H1 (cell line): ENCODE results near the gene STAT3. TPM values are rescaled to one million over a fixed set of nuclear protein-coding genes. Genes with fewer than 3 reads are reported as not detected.

Experiments
- CTCF ChIA-PET: fragments of 300-600 bp; sonication (Branson Sonifier 250); formaldehyde crosslinking; loops from one replicate; lab custom pipeline; 2021; ENCODE audit not compliant: partially characterized antibody; lab: Charles Lee
- POLR2A ChIA-PET: fragments of 300-600 bp; sonication (Branson Sonifier 250); formaldehyde crosslinking; loops from one replicate; lab custom pipeline; 2021; ENCODE audit warnings: inconsistent platforms; ENCODE audit not compliant: partially characterized antibody; lab: Charles Lee
- DNase-seq, 2 experiments: peaks; one replicate each; pipeline versions ENCODE4 v3.0.0 to v3.0.0-alpha.2; 2010 to 2022; ENCODE audit warnings: low spot score in 2 of 2, low read depth in 1 of 2, mixed read lengths in 1 of 2
- FAIRE-seq: peaks from 2 replicates; lab custom pipeline; 2011; peaks lifted over from hg19 to GRCh38; lab: Jason Lieb, UNC
- H2AFZ ChIP-seq: 2 replicates; pipeline ENCODE4 v1.8.1; 2012; ENCODE audit warnings: low read length, inconsistent platforms
- H2AK5ac ChIP-seq: 2 replicates; pipeline ENCODE4 v1.6.1; 2013; ENCODE audit warnings: low read depth, low read length
- H2BK120ac ChIP-seq: replicated peaks from 2 replicates; pipeline ENCODE3; 2013; ENCODE audit warnings: low read depth, low read length, inconsistent platforms
- H2BK12ac ChIP-seq: 2 replicates; pipeline ENCODE4 v1.6.1; 2013; ENCODE audit warnings: low read depth, low read length
- H2BK15ac ChIP-seq: 2 replicates; pipeline ENCODE4 v1.6.1; 2013; ENCODE audit warnings: low read length
- H2BK20ac ChIP-seq: 2 replicates; pipeline ENCODE4 v1.6.1; 2013; ENCODE audit warnings: low read length
- H2BK5ac ChIP-seq: 2 replicates; pipeline ENCODE4 v1.6.1; 2013; ENCODE audit warnings: low read depth, low read length
- H3K14ac ChIP-seq: 2 replicates; pipeline ENCODE4 v1.6.1; 2013; ENCODE audit warnings: inconsistent platforms; ENCODE audit not compliant: insufficient read length
- H3K18ac ChIP-seq: 2 replicates; pipeline ENCODE4 v1.6.1; 2013; ENCODE audit warnings: low read length; ENCODE audit errors: extremely low read depth
- H3K23ac ChIP-seq: 2 replicates; pipeline ENCODE4 v1.6.1; 2013; ENCODE audit warnings: inconsistent platforms; ENCODE audit not compliant: insufficient read length
- H3K23me2 ChIP-seq: 2 replicates; pipeline ENCODE4 v1.6.1; 2013; ENCODE audit warnings: low read depth, low read length
- H3K27ac ChIP-seq: 2 replicates; pipeline ENCODE4 v1.6.1; 2011; ENCODE audit warnings: low read depth, low read length, inconsistent platforms
- H3K27me3 ChIP-seq, 4 experiments: replicated peaks in 1 of 4; 1 replicate in 1 of 4; 2 replicates in 3 of 4; pipeline versions ENCODE4 v1.6.1 to v1.8.1; 2011 to 2013; ENCODE audit warnings: low read length in 3 of 4, mild to moderate bottlenecking in 3 of 4, inconsistent platforms in 2 of 4, mixed read lengths in 2 of 4, moderate library complexity in 1 of 4; ENCODE audit not compliant: control insufficient read depth in 3 of 4, insufficient read depth in 3 of 4; ENCODE audit errors: extremely low read depth in 1 of 4
- H3K36me3 ChIP-seq, 4 experiments: 2 replicates each; pipeline versions ENCODE4 v1.6.1 to v1.8.1; 2011 to 2013; ENCODE audit warnings: mild to moderate bottlenecking in 4 of 4, low read length in 3 of 4, moderate library complexity in 2 of 4, control low read depth in 1 of 4, inconsistent platforms in 1 of 4; ENCODE audit not compliant: insufficient read depth in 4 of 4, control insufficient read depth in 2 of 4
- H3K4ac ChIP-seq: replicated peaks from 2 replicates; pipeline ENCODE3; 2013; ENCODE audit warnings: low read length, low read depth, mixed read lengths, inconsistent platforms; ENCODE audit not compliant: insufficient read length
- H3K4me1 ChIP-seq, 4 experiments: replicated peaks in 1 of 4; 1 replicate in 1 of 4; 2 replicates in 3 of 4; pipeline versions ENCODE4 v1.6.1 to v1.8.1; 2011 to 2013; ENCODE audit warnings: low read length in 3 of 4, inconsistent platforms in 2 of 4, mixed read lengths in 1 of 4; ENCODE audit not compliant: insufficient read depth in 4 of 4, control insufficient read depth in 3 of 4
- H3K4me2 ChIP-seq, 2 experiments: 2 replicates each; pipeline versions ENCODE4 v1.6.1 to v1.8.1; 2011 to 2013; ENCODE audit warnings: low read depth in 2 of 2, low read length in 2 of 2, control low read depth in 1 of 2, inconsistent platforms in 1 of 2, mild to moderate bottlenecking in 1 of 2; ENCODE audit not compliant: insufficient read depth in 1 of 2
- H3K4me3 ChIP-seq, 4 experiments: fragments of 200-600, 300-600 bp in 1 of 4; sonication (generic), shearing (Covaris generic), sonication (Bioruptor Twin) in 1 of 4; 2 replicates each; pipeline versions ENCODE4 v1.5.1 to v1.8.1; 2011 to 2016; ENCODE audit warnings: low read length in 4 of 4, low read depth in 3 of 4, control low read depth in 2 of 4, inconsistent platforms in 2 of 4, mild to moderate bottlenecking in 2 of 4, mixed read lengths in 1 of 4, moderate library complexity in 1 of 4; ENCODE audit not compliant: insufficient read depth in 2 of 4; ENCODE audit errors: extremely low read depth in 1 of 4
- H3K56ac ChIP-seq: replicated peaks from 2 replicates; pipeline ENCODE3; 2013; ENCODE audit warnings: low read depth, mild to moderate bottlenecking, mixed read lengths, low read length, inconsistent platforms; ENCODE audit not compliant: insufficient read length
- H3K79me1 ChIP-seq: 2 replicates; pipeline ENCODE4 v1.6.1; 2013; ENCODE audit warnings: low read depth, low read length, control low read depth
- H3K79me2 ChIP-seq, 2 experiments: 2 replicates each; pipeline versions ENCODE4 v1.6.1 to v1.8.1; 2012 to 2013; ENCODE audit warnings: low read length in 2 of 2, mild to moderate bottlenecking in 2 of 2, inconsistent platforms in 1 of 2; ENCODE audit not compliant: insufficient read depth in 2 of 2, control insufficient read depth in 1 of 2
- H3K9ac ChIP-seq, 4 experiments: replicated peaks in 1 of 4; 1 replicate in 1 of 4; 2 replicates in 3 of 4; pipeline versions ENCODE4 v1.6.1 to v1.8.1; 2011 to 2013; ENCODE audit warnings: low read depth in 3 of 4, low read length in 3 of 4, control low read depth in 2 of 4, mild to moderate bottlenecking in 2 of 4, moderate library complexity in 2 of 4, inconsistent platforms in 1 of 4; ENCODE audit errors: extremely low read depth in 1 of 4
- H3K9me3 ChIP-seq, 2 experiments: 2 replicates each; pipeline versions ENCODE4 v1.6.1 to v1.8.1; 2012 to 2013; ENCODE audit warnings: mild to moderate bottlenecking in 2 of 2, moderate library complexity in 2 of 2, control low read depth in 1 of 2, inconsistent platforms in 1 of 2, low read depth in 1 of 2, low read length in 1 of 2, mixed read lengths in 1 of 2; ENCODE audit not compliant: insufficient read depth in 2 of 2
- H4K20me1 ChIP-seq, 2 experiments: replicated peaks in 1 of 2; 2 replicates each; pipeline versions ENCODE3 to v1.8.1; 2011 to 2013; ENCODE audit warnings: inconsistent platforms in 2 of 2, low read length in 2 of 2, mild to moderate bottlenecking in 1 of 2; ENCODE audit not compliant: insufficient read depth in 2 of 2, control insufficient read depth in 1 of 2
- H4K5ac ChIP-seq: 2 replicates; pipeline ENCODE4 v1.6.1; 2013; ENCODE audit warnings: low read length, low read depth, mixed read lengths, inconsistent platforms; ENCODE audit not compliant: insufficient read length
- H4K8ac ChIP-seq: 2 replicates; pipeline ENCODE4 v1.8.0; 2013; ENCODE audit warnings: mild to moderate bottlenecking, moderate library complexity, low read length, inconsistent platforms; ENCODE audit not compliant: insufficient read depth; ENCODE audit errors: extremely low read depth
- H4K91ac ChIP-seq: replicated peaks from 2 replicates; pipeline ENCODE3; 2013; ENCODE audit warnings: low read length, mixed read lengths, inconsistent platforms; ENCODE audit not compliant: insufficient read length
- BRCA1 ChIP-seq: IDR thresholded peaks from 2 replicates; pipeline ENCODE4 v1.6.1; 2012; ENCODE audit warnings: low read depth, low read length, improper control_type of control experiment
- GTF2F1 ChIP-seq: IDR thresholded peaks from 2 replicates; pipeline ENCODE4 v1.6.1; 2012; ENCODE audit warnings: low read depth, low read length, improper control_type of control experiment, borderline replicate concordance
- HDAC2 ChIP-seq, 2 experiments: fragments of 300-600 bp in 1 of 2; sonication (generic) in 1 of 2; IDR thresholded peaks; 2 replicates each; pipeline ENCODE4 v1.6.1; 2011 to 2012; ENCODE audit warnings: low read depth in 2 of 2, low read length in 2 of 2, mild to moderate bottlenecking in 2 of 2, moderate library complexity in 2 of 2, borderline replicate concordance in 1 of 2, inconsistent platforms in 1 of 2
- JUN ChIP-seq: IDR thresholded peaks from 2 replicates; pipeline ENCODE4 v1.6.1; 2011; ENCODE audit warnings: low read depth, mild to moderate bottlenecking, improper control_type of control experiment, low read length
- NRF1 ChIP-seq: IDR thresholded peaks from 2 replicates; pipeline ENCODE4 v1.6.1; 2011; ENCODE audit warnings: mild to moderate bottlenecking, low read depth, low read length, improper control_type of control experiment
- POLR2A ChIP-seq, 2 experiments: IDR thresholded peaks; 1 replicate in 1 of 2; 2 replicates in 1 of 2; pipeline ENCODE4 v1.6.1; 2011; ENCODE audit warnings: low read depth in 2 of 2, low read length in 2 of 2, mild to moderate bottlenecking in 2 of 2; ENCODE audit errors: control extremely low read depth in 1 of 2
- RAD21 ChIP-seq, 2 experiments: IDR thresholded peaks in 1 of 2; conservative IDR thresholded peaks in 1 of 2; 2 replicates each; pipeline ENCODE4 v1.6.1; 2011; ENCODE audit warnings: low read depth in 2 of 2, low read length in 2 of 2, improper control_type of control experiment in 1 of 2, inconsistent platforms in 1 of 2, mild to moderate bottlenecking in 1 of 2, moderate library complexity in 1 of 2
- SAP30 ChIP-seq: fragments of 300-600 bp; sonication (generic); IDR thresholded peaks from 2 replicates; pipeline ENCODE4 v1.7.1; 2012; ENCODE audit warnings: low read length, moderate library complexity, mild to moderate bottlenecking, inconsistent platforms; ENCODE audit not compliant: insufficient read depth, insufficient replicate concordance
- WGBS, 2 experiments: shearing (Covaris generic) in 1 of 2; methylation state at CpG; one replicate each; pipeline versions ENCODE4 v1.1.6 to v1.1.7; 2013 to 2015; ENCODE audit warnings: low lambda C conversion rate in 2 of 2, mixed read lengths in 2 of 2, inconsistent platforms in 1 of 2, low coverage in 1 of 2, missing lambda C conversion rate in 1 of 2; ENCODE audit not compliant: insufficient replicate concordance in 2 of 2, insufficient coverage in 1 of 2, insufficient read length in 1 of 2; ENCODE audit errors: extremely low coverage in 1 of 2, missing lambda C conversion rate in 1 of 2; 5-methylcytosine and 5-hydroxymethylcytosine counted together
- polyA plus RNA-seq, 7 experiments: library from polyadenylated mRNA; depleted of rRNA in 3 of 7; stranded (reverse) in 5 of 7; unstranded in 2 of 7; fragments of >200 nt in 5 of 7; fragments of 200-250 nt in 2 of 7; gene quantifications; 1 replicate in 5 of 7; 2 replicates in 1 of 7; 4 replicates in 1 of 7; pipeline versions ENCODE4 v1.2.1 to v1.2.3, GENCODE V29; 2011 to 2013; ENCODE audit warnings: missing spikeins in 2 of 7, mixed read lengths in 2 of 7
- total RNA-seq: library from RNA; stranded (reverse); fragmentation: NEBNext Ultra II Directional; extraction: Animal tissue kit (Norgen Biotek cat#: 25700); gene quantifications from 2 replicates; pipeline ENCODE4 v1.2.1, GENCODE V29; 2021
- TF ChIP-seq, protein P1 (sequence below): IDR thresholded peaks from 2 replicates; pipeline ENCODE4 v1.6.1; 2012; ENCODE audit warnings: inconsistent platforms
- TF ChIP-seq, protein P2 (sequence below): IDR thresholded peaks from 2 replicates; pipeline ENCODE4 v1.6.1; 2011; ENCODE audit warnings: low read length, improper control_type of control experiment
- TF ChIP-seq, protein P3 (sequence below): IDR thresholded peaks from 2 replicates; pipeline ENCODE4 v1.6.1; 2012; ENCODE audit warnings: inconsistent platforms

The STAT3 gene
- total and polyA plus RNA-seq, 2 of the 8 experiments (the other 6 are each of a cell fraction or from before 2014, with no cell fraction given) = 38.4 to 94.1 TPM

DNA sequence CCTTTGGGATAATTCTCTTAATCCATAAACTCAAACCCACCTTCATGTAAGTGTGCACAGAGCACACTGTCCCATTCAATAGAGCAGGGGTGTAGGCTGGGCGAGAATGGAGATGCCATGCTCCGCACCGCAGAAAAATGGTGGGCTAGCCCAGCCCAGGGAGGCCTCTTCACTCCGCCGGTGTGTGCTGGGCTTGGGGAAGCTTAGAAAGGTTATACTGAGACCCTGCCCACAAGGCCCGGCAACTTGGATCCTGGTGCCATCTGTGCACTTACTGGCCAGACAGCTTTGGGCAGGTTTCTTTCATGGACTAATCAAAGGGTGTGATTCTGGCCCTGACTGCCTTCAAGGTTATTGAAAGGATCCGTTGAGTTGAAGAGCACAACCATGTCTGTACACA is 103.7 kb downstream of the STAT3 start:
- FAIRE-seq = no peak
- no peaks in the 10 kb centered on the region for H3K79me2 ChIP-seq
- TF ChIP-seq, protein P1, sequence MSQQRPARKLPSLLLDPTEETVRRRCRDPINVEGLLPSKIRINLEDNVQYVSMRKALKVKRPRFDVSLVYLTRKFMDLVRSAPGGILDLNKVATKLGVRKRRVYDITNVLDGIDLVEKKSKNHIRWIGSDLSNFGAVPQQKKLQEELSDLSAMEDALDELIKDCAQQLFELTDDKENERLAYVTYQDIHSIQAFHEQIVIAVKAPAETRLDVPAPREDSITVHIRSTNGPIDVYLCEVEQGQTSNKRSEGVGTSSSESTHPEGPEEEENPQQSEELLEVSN = no peak
- TF ChIP-seq POLR2A (IDR thresholded peaks at IDR 0.05; ENCODE audit: control extremely low read depth in 1 of 2, low read depth in 2 of 2, low read length in 2 of 2) (no peak), JUN (no peak), NRF1 (no peak), BRCA1 (no peak), SAP30 (no peak), RAD21 (IDR thresholded peaks at IDR 0.05 in 1 of 2, conservative IDR thresholded peaks at IDR 0.05 in 1 of 2; ENCODE audit: low read depth in 2 of 2, low read length in 2 of 2) (no peak), GTF2F1 (no peak), HDAC2 (IDR thresholded peaks at IDR 0.05; ENCODE audit: borderline replicate concordance in 1 of 2, low read depth in 2 of 2, low read length in 2 of 2) (no peak)
- TF ChIP-seq, protein P2, sequence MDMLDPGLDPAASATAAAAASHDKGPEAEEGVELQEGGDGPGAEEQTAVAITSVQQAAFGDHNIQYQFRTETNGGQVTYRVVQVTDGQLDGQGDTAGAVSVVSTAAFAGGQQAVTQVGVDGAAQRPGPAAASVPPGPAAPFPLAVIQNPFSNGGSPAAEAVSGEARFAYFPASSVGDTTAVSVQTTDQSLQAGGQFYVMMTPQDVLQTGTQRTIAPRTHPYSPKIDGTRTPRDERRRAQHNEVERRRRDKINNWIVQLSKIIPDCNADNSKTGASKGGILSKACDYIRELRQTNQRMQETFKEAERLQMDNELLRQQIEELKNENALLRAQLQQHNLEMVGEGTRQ = no peak
- TF ChIP-seq, protein P3, sequence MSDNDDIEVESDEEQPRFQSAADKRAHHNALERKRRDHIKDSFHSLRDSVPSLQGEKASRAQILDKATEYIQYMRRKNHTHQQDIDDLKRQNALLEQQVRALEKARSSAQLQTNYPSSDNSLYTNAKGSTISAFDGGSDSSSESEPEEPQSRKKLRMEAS = no peak

More for the DNA sequence above, 103.7 kb downstream of the STAT3 start:
- Histone ChIP-seq H2AK5ac (no peak overlapping the region), H3K79me1 (no peaks in the 10 kb centered on the region), H4K20me1 (no peaks in the 10 kb centered on the region), H2BK15ac (no peak overlapping the region), H2AFZ (no peak overlapping the region), H3K9ac (no peak overlapping the region), H3K18ac (no peak overlapping the region), H2BK12ac (no peak overlapping the region), H3K4me3 (no peak overlapping the region), H3K56ac (no peak overlapping the region), H4K5ac (no peak overlapping the region), H4K91ac (no peak overlapping the region), H3K14ac (no peak overlapping the region), H3K4me2 (no peak overlapping the region), H3K27ac (no peak overlapping the region), H4K8ac (no peak overlapping the region), H3K4me1 (peaks cover 0 to 16% (median 12%) of the 10 kb centered on the region in 4 experiments; a peak in 5 of 7 replicates), H3K23me2 (no peaks in the 10 kb centered on the region; the same call in 1 of the 2 replicates), H2BK20ac (no peak overlapping the region), H2BK120ac (no peak overlapping the region), H2BK5ac (no peak overlapping the region), H3K23ac (no peak overlapping the region), H3K9me3 (no peaks in the 10 kb centered on the region), H3K27me3 (peaks cover 7 to 25% (median 21%) of the 10 kb centered on the region in 4 experiments; a peak in 6 of 7 replicates), H3K4ac (no peak overlapping the region), H3K36me3 (no peaks in the 10 kb centered on the region)
- WGBS, 2 experiments = 95% methylated on average over 7 of the region's 7 CpGs; no CpG with 5 or more reads in 1 of the 2 experiments
- CTCF ChIA-PET = interaction anchor here (0.7 to 2.4 kb wide), 5 partner anchors 26 to 250 kb away, joined by 3 to 6 read pairs (median 3); no protein-coding TSS in a partner anchor
- no peak for DNase-seq
- POLR2A ChIA-PET = interaction anchor here (1.4 kb wide), 1 partner anchor 9 kb away, joined by 3 read pairs; the partner anchor contains the start of gene STAT5B
